IMR-90 (cell line): ENCODE measurements around the gene C21orf58. TPM values are rescaled to one million over a fixed set of nuclear protein-coding genes. Genes with fewer than 3 reads are reported as not detected.

Experiments used
- ATAC-seq: fragments of 200-7000 bp; cut with Tn5 transposase; 2 replicates; pipeline ENCODE4 v1.9.1; 2020; ENCODE audit warnings: low read depth, mild to moderate bottlenecking, moderate library complexity
- BruUV-seq: library from RNA; stranded (reverse); fragments of 400-500 nt; replicated peaks from 2 replicates; lab custom pipeline; 2021; lab: Mats Ljungman, UMichigan
- CTCF ChIA-PET: fragments of 300-600 bp; formaldehyde crosslinking; extraction: SDS; loops from one replicate; lab custom pipeline; 2021; ENCODE audit warnings: antibody characterized with exemption; lab: Yijun Ruan, JAX
- POLR2A ChIA-PET: fragments of 300-600 bp; sonication (Branson Sonifier 250); formaldehyde crosslinking; loops from one replicate; lab custom pipeline; 2022; ENCODE audit warnings: antibody characterized with exemption; ENCODE audit not compliant: unreplicated experiment; lab: Charles Lee
- DNase-seq: peaks from one replicate; pipeline ENCODE4 v3.0.0; 2013
- H2AFZ ChIP-seq: replicated peaks from 2 replicates; pipeline ENCODE3; 2013; ENCODE audit warnings: low read length, mild to moderate bottlenecking; ENCODE audit not compliant: poor library complexity
- H2AK5ac ChIP-seq: 2 replicates; pipeline ENCODE4 v1.6.1; 2013; ENCODE audit warnings: low read depth, low read length, inconsistent platforms
- H2AK9ac ChIP-seq: replicated peaks from 2 replicates; pipeline ENCODE3; 2013; ENCODE audit warnings: mild to moderate bottlenecking, low read depth, low read length, moderate library complexity; ENCODE audit not compliant: poor library complexity
- H2BK120ac ChIP-seq: 2 replicates; pipeline ENCODE4 v1.6.1; 2013; ENCODE audit warnings: low read depth, low read length, inconsistent platforms
- H2BK15ac ChIP-seq: 3 replicates; pipeline ENCODE4 v1.6.1; 2013; ENCODE audit warnings: low read depth, low read length, inconsistent platforms
- H2BK20ac ChIP-seq: 2 replicates; pipeline ENCODE4 v1.6.1; 2013; ENCODE audit warnings: low read depth, mild to moderate bottlenecking, inconsistent platforms, low read length, moderate library complexity
- H2BK5ac ChIP-seq: 2 replicates; pipeline ENCODE4 v1.6.1; 2013; ENCODE audit warnings: mild to moderate bottlenecking, low read depth, low read length, inconsistent platforms; ENCODE audit not compliant: poor library complexity, severe bottlenecking
- H3K14ac ChIP-seq: replicated peaks from 2 replicates; pipeline ENCODE4 v1.6.1; 2013; ENCODE audit warnings: low read depth, low read length, inconsistent platforms
- H3K18ac ChIP-seq: 2 replicates; pipeline ENCODE4 v1.6.1; 2013; ENCODE audit warnings: low read depth, low read length, control low read depth
- H3K23ac ChIP-seq: 2 replicates; pipeline ENCODE4 v1.6.1; 2013; ENCODE audit warnings: low read depth, low read length, inconsistent platforms
- H3K27ac ChIP-seq: 2 replicates; pipeline ENCODE4 v1.5.1; 2013; ENCODE audit warnings: mild to moderate bottlenecking, control low read depth, low read length; ENCODE audit not compliant: insufficient read depth
- H3K27me3 ChIP-seq: 2 replicates; pipeline ENCODE4 v1.6.1; 2013; ENCODE audit warnings: low read length; ENCODE audit not compliant: control insufficient read depth, insufficient read depth
- H3K36me3 ChIP-seq: 2 replicates; pipeline ENCODE4 v1.6.1; 2013; ENCODE audit warnings: low read length, mixed read lengths; ENCODE audit not compliant: control insufficient read depth, insufficient read depth
- H3K4ac ChIP-seq: 2 replicates; pipeline ENCODE4 v1.6.1; 2013; ENCODE audit warnings: low read depth, low read length, inconsistent platforms
- H3K4me1 ChIP-seq: 2 replicates; pipeline ENCODE4 v1.6.1; 2013; ENCODE audit warnings: low read length, mixed read lengths; ENCODE audit not compliant: control insufficient read depth, insufficient read depth
- H3K4me2 ChIP-seq: 2 replicates; pipeline ENCODE4 v1.6.1; 2013; ENCODE audit warnings: low read depth, mild to moderate bottlenecking, control low read depth, low read length, moderate library complexity
- H3K4me3 ChIP-seq: 2 replicates; pipeline ENCODE4 v1.5.1; 2013; ENCODE audit warnings: low read depth, mild to moderate bottlenecking, control low read depth, low read length, moderate library complexity; ENCODE audit not compliant: insufficient read depth
- H3K56ac ChIP-seq: 2 replicates; pipeline ENCODE4 v1.6.1; 2013; ENCODE audit warnings: low read length, inconsistent platforms; ENCODE audit not compliant: insufficient read depth; ENCODE audit errors: extremely low read depth
- H3K79me1 ChIP-seq, 2 experiments: 2 replicates each; pipeline ENCODE4 v1.6.1; 2013; ENCODE audit warnings: low read length in 2 of 2, inconsistent platforms in 1 of 2, low read depth in 1 of 2
- H3K9ac ChIP-seq: 2 replicates; pipeline ENCODE4 v1.6.1; 2013; ENCODE audit warnings: low read depth, low read length, control low read depth
- H3K9me1 ChIP-seq: 2 replicates; pipeline ENCODE4 v1.6.1; 2013; ENCODE audit warnings: low read length, inconsistent platforms; ENCODE audit not compliant: insufficient read depth
- H3K9me3 ChIP-seq: 2 replicates; pipeline ENCODE4 v1.6.1; 2013; ENCODE audit warnings: low read length; ENCODE audit not compliant: control insufficient read depth, insufficient read depth
- H4K20me1 ChIP-seq: 2 replicates; pipeline ENCODE4 v1.6.1; 2013; ENCODE audit warnings: low read length, inconsistent platforms; ENCODE audit not compliant: insufficient read depth
- H4K5ac ChIP-seq: 2 replicates; pipeline ENCODE4 v1.6.1; 2013; ENCODE audit warnings: mild to moderate bottlenecking, low read depth, low read length, control low read depth
- H4K8ac ChIP-seq, 2 experiments: 2 replicates each; pipeline ENCODE4 v1.6.1; 2013; ENCODE audit warnings: low read depth in 2 of 2, low read length in 2 of 2, control low read depth in 1 of 2, inconsistent platforms in 1 of 2
- H4K91ac ChIP-seq: 2 replicates; pipeline ENCODE4 v1.6.1; 2013; ENCODE audit warnings: low read depth, low read length, inconsistent platforms; ENCODE audit not compliant: insufficient read depth
- BHLHE40 ChIP-seq: fragments of 150-350 bp; IDR thresholded peaks from 2 replicates; pipeline ENCODE4 v1.6.1; 2016; ENCODE audit warnings: mild to moderate bottlenecking, low read depth, low read length
- CEBPB ChIP-seq: IDR thresholded peaks from 2 replicates; pipeline ENCODE4 v1.6.1; 2012; ENCODE audit warnings: low read depth, low read length, improper control_type of control experiment
- CHD1 ChIP-seq: IDR thresholded peaks from 2 replicates; pipeline ENCODE4 v1.6.1; 2012; ENCODE audit warnings: low read depth, low read length, improper control_type of control experiment
- FOS ChIP-seq: fragments of 150-350 bp; IDR thresholded peaks from 2 replicates; pipeline ENCODE4 v1.6.1; 2016; ENCODE audit warnings: low read depth, low read length
- POLR2A ChIP-seq: IDR thresholded peaks from 2 replicates; pipeline ENCODE4 v1.6.1; 2012; ENCODE audit warnings: mild to moderate bottlenecking, low read depth, low read length
- RAD21 ChIP-seq: IDR thresholded peaks from 2 replicates; pipeline ENCODE4 v1.6.1; 2012; ENCODE audit warnings: low read length, improper control_type of control experiment
- RFX5 ChIP-seq: IDR thresholded peaks from 2 replicates; pipeline ENCODE4 v1.8.0; 2012; ENCODE audit warnings: low read depth, mild to moderate bottlenecking, low read length, moderate library complexity
- SMC3 ChIP-seq: fragments of 150-350 bp; IDR thresholded peaks from 2 replicates; pipeline ENCODE4 v1.6.1; 2016; ENCODE audit warnings: low read depth, mild to moderate bottlenecking, antibody characterized with exemption, low read length, moderate library complexity
- WGBS, 2 experiments: methylation state at CpG; one replicate each; pipeline versions ENCODE4 v1.1.5 to v1.1.7; 2013; ENCODE audit warnings: missing lambda C conversion rate in 2 of 2; ENCODE audit not compliant: insufficient read length in 1 of 2; ENCODE audit errors: extremely low coverage in 2 of 2; 5-methylcytosine and 5-hydroxymethylcytosine counted together
- dilution Hi-C: fragments of 300-500 bp; cut with HindIII; formaldehyde crosslinking; loops from one replicate; pipeline ENCODE4 v1.14.3; 2018; ENCODE audit warnings: low sequenced_read_pairs; ENCODE audit not compliant: unreplicated experiment
- in situ Hi-C: fragments of 300-500 bp; cut with MboI; formaldehyde crosslinking; loops from 3 replicates; pipeline ENCODE4 v1.14.3; 2019; ENCODE audit warnings: low sequenced_read_pairs, inconsistent platforms, mixed read lengths
- intact Hi-C: fragments of 100-400 bp; cut with micrococcal nuclease; formaldehyde crosslinking; loops from 2 replicates; pipeline ENCODE4 v1.10.0; 2022
- polyA plus RNA-seq, 3 experiments: library from polyadenylated mRNA; depleted of rRNA; stranded (reverse); fragments of >200 nt; gene quantifications; 2 replicates each; pipeline ENCODE4 v1.2.3, GENCODE V29; 2012; ENCODE audit warnings: low replicate concordance in 1 of 3
- total RNA-seq: library from RNA; depleted of rRNA; stranded (reverse); fragments of >200 nt; gene quantifications from 2 replicates; pipeline ENCODE4 v1.2.3, GENCODE V29; 2012
- TF ChIP-seq, protein P1 (sequence below): fragments of 150-350 bp; IDR thresholded peaks from 2 replicates; pipeline ENCODE4 v1.6.1; 2017; ENCODE audit warnings: mild to moderate bottlenecking, antibody characterized with exemption, low read length, low read depth
- TF ChIP-seq, protein P2 (sequence below): fragments of 150-350 bp; IDR thresholded peaks from 2 replicates; pipeline ENCODE4 v1.6.1; 2016; ENCODE audit warnings: low read depth, mild to moderate bottlenecking, low read length, moderate library complexity, borderline replicate concordance

The C21orf58 gene
- total and polyA plus RNA-seq, 2 of the 4 experiments (the other 2 are of a cell fraction) = 2.7 to 6.2 TPM

DNA sequence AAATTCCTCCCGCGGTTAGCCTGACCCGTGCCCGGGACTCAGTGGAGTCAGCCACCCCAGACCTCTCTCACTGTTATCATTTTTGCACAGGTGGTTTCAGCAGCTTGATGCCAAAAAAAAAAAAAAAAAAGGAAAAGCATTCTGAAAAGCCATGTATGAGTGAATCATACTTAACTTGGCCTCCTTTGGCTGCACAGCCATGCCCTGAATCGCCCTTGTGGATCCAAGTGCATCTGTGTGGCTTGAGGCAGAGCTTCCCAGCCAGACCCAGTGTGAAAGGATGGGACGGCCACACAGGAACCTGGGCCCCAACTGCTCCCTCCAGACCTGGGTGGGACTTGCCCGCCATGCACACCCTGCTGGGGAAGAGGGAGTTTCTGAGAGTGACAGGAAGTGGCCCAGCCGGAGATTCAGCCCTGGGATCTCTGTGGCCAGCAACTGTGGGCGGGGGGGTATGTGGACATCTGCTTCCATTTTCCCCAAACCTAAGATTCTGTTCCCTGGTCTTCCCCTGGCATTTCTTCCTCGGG is 29.0 kb downstream of the C21orf58 start:
- dilution Hi-C loops (no loop called here), intact Hi-C loops (no loop called here), in situ Hi-C loops (no loop called here)
- H4K5ac ChIP-seq = peak overlapping the region; percentile 15; the same call in 1 of the 2 replicates
- H3K9me1 ChIP-seq = peaks cover 2% of the 10 kb centered on the region; the same call in 1 of the 2 replicates
- peak overlapping the region; percentile 41 for H4K91ac ChIP-seq
- TF ChIP-seq BHLHE40 (no peak), SMC3 (no peak), CEBPB (no peak), FOS (no peak), RAD21 (no peak), CHD1 (no peak), RFX5 (no peak), POLR2A (no peak)
- TF ChIP-seq, protein P1, sequence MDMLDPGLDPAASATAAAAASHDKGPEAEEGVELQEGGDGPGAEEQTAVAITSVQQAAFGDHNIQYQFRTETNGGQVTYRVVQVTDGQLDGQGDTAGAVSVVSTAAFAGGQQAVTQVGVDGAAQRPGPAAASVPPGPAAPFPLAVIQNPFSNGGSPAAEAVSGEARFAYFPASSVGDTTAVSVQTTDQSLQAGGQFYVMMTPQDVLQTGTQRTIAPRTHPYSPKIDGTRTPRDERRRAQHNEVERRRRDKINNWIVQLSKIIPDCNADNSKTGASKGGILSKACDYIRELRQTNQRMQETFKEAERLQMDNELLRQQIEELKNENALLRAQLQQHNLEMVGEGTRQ = no peak
- TF ChIP-seq, protein P2, sequence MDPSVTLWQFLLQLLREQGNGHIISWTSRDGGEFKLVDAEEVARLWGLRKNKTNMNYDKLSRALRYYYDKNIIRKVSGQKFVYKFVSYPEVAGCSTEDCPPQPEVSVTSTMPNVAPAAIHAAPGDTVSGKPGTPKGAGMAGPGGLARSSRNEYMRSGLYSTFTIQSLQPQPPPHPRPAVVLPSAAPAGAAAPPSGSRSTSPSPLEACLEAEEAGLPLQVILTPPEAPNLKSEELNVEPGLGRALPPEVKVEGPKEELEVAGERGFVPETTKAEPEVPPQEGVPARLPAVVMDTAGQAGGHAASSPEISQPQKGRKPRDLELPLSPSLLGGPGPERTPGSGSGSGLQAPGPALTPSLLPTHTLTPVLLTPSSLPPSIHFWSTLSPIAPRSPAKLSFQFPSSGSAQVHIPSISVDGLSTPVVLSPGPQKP = no peak
- H2AK5ac ChIP-seq = peak overlapping the region; percentile 74; the same call in 1 of the 2 replicates
- H3K56ac ChIP-seq = no peak overlapping the region
- no peak overlapping the region for H2BK15ac ChIP-seq
- peak overlapping the region; percentile 53 for H3K27ac ChIP-seq
- H4K8ac ChIP-seq = peak overlapping the region; percentile 40 to 77; a peak in 2 of 4 replicates
- peak overlapping the region; percentile 85 for H2AFZ ChIP-seq
- H4K20me1 ChIP-seq = no peaks in the 10 kb centered on the region; the same call in 1 of the 2 replicates
- POLR2A ChIA-PET = interaction anchor here (0.5 kb wide), 2 partner anchors 51 to 318 kb away, joined by 4 to 5 read pairs; no protein-coding TSS in a partner anchor
- DNase-seq (peak; percentile 68), ATAC-seq (peak; percentile 58)
- no peak overlapping the region for H3K4me3 ChIP-seq
- H3K36me3 ChIP-seq = peaks cover 13% of the 10 kb centered on the region
- no peaks in the 10 kb centered on the region for H3K27me3 ChIP-seq
- no CpG with 5 or more reads among the region's 10 CpGs for WGBS, 2 experiments
- no peak overlapping the region for H3K9ac ChIP-seq
- H3K4me2 ChIP-seq = no peak overlapping the region
- no peak overlapping the region for H3K18ac ChIP-seq
- H3K14ac ChIP-seq = no peak overlapping the region
- H2AK9ac ChIP-seq = peak overlapping the region; percentile 91
- no TSS peak for BruUV-seq
- H2BK20ac ChIP-seq = no peak overlapping the region
- CTCF ChIA-PET = no interaction called here
- peaks cover 11% of the 10 kb centered on the region for H3K4me1 ChIP-seq
- peak overlapping the region; percentile 45 for H3K4ac ChIP-seq
- peak overlapping the region; percentile 64 for H2BK5ac ChIP-seq
- no peaks in the 10 kb centered on the region for H3K9me3 ChIP-seq
- H2BK120ac ChIP-seq = peak overlapping the region; percentile 30; the same call in 1 of the 2 replicates
- H3K23ac ChIP-seq = no peak overlapping the region
- H3K79me1 ChIP-seq = peaks cover 8 to 10% of the 10 kb centered on the region in 2 experiments
